CD4-positive, alpha-beta T cell treated with Interleukin-2 at 100 ng/mL for 4 hours (primary cell): ENCODE measurements around the gene ZNF407.
A peak's percentile ranks its signal among the peaks of the same experiment; 100 is the strongest.
"Not testable (repeated sequence)": the region's sequence is repeated elsewhere in the genome, so short reads cannot be mapped to it uniquely, and the experiment has no call there.

Source experiments
- DNase-seq: peaks from one replicate; pipeline ENCODE4 v3.0.0-alpha.2; 2020; ENCODE audit warnings: low spot score

ZNF407 gene, protein sequence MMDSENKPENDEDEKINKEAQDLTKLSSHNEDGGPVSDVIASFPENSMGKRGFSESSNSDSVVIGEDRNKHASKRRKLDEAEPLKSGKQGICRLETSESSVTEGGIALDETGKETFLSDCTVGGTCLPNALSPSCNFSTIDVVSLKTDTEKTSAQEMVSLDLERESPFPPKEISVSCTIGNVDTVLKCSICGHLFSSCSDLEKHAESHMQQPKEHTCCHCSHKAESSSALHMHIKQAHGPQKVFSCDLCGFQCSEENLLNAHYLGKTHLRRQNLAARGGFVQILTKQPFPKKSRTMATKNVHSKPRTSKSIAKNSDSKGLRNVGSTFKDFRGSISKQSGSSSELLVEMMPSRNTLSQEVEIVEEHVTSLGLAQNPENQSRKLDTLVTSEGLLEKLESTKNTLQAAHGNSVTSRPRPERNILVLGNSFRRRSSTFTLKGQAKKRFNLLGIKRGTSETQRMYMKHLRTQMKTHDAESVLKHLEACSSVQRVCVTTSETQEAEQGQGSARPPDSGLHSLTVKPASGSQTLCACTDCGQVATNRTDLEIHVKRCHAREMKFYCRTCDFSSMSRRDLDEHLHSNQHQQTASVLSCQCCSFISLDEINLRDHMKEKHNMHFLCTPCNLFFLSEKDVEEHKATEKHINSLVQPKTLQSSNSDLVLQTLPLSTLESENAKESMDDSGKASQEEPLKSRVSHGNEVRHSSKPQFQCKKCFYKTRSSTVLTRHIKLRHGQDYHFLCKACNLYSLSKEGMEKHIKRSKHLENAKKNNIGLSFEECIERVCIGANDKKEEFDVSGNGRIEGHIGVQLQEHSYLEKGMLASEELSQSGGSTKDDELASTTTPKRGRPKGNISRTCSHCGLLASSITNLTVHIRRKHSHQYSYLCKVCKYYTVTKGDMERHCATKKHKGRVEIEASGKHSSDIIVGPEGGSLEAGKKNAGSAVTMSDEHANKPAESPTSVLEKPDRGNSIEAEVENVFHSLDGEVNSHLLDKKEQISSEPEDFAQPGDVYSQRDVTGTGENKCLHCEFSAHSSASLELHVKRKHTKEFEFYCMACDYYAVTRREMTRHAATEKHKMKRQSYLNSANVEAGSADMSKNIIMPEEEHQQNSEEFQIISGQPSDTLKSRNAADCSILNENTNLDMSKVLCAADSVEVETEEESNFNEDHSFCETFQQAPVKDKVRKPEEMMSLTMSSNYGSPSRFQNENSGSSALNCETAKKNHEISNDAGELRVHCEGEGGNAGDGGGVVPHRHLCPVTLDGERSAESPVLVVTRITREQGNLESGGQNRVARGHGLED (N-terminal part only)

GRCh38 chr18:74597662-74598349 is at the start of gene ZNF407:
Gene ZNF407, plus strand, starts transcription at chr18:74597870. Its CDS starts 33,150 bp downstream, at chr18:74631020.
- peak; percentile 92 for DNase-seq

GRCh38 chr18:74549591-74550104 is 48.0 kb upstream of the ZNF407 start:
- no peak for DNase-seq

GRCh38 chr18:74550886-74551285 is 46.8 kb upstream of the ZNF407 start:
- no peak for DNase-seq

GRCh38 chr18:74551452-74551851 is 46.2 kb upstream of the ZNF407 start:
- no peak for DNase-seq

GRCh38 chr18:74551936-74552555 is 45.6 kb upstream of the ZNF407 start:
- DNase-seq, result peak; percentile 78

DNA sequence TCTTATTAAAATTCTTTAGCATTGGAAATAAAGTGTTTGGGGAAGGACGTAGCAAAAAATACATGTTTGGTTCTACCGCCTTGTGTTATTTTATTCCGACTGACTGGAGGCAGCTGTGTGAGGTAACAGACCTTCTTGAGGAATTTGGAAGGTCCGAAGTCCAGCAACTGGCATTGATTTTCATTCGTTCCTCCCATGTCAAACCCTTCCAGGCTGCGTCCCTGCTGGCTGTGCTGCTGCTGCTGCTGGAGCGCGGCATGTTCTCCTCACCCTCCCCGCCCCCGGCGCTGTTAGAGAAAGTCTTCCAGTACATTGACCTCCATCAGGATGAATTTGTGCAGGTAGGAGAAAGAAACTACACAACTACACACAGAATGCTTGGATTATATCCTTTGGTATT is 41.5 kb upstream of the ZNF407 start:
- no peak for DNase-seq

DNA sequence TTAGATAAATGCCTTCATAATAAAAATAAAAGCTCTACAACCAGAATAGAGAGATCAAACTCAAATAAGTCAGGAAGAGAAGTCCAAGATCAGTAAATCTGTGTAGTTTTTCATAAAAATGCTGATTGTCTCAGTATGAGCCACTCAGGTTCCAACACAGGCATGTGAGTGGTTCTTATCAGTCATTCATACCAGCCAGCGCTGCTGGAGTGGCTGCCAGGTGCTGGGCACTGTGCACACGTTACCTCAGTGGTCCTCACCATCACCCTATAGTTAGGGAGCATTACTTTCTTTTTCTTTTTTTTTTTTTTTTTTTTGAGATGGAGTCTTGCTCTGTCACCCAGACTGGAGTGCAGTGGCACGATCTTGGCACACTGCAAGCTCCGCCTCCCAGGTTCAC is 39.6 kb upstream of the ZNF407 start:
- DNase-seq, result no peak

GRCh38 chr18:74562131-74562730 is 35.4 kb upstream of the ZNF407 start:
- DNase-seq, result no peak

DNA sequence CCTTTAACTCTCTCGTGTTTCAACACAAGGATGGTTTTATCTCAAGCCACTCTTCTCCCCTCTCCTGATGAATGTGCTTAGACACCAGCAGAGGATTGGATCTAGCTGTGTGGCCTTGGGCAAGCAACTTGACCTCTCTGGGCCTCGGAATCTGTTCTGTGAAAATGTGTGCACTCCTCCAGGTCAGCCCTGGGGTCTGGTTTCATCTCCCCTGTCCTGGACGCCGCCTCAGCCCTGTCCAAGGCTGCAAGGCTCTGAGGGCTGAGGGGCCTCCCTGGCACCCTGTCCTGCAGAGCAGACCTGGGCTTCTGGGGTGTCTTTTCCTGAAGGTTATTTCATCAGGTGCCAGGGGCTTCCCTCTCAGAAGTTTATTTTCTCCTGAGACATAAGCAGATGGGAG is 34.9 kb upstream of the ZNF407 start:
- DNase-seq, result no peak

GRCh38 chr18:74563999-74564398 is 33.7 kb upstream of the ZNF407 start:
- DNase-seq, result no peak

DNA sequence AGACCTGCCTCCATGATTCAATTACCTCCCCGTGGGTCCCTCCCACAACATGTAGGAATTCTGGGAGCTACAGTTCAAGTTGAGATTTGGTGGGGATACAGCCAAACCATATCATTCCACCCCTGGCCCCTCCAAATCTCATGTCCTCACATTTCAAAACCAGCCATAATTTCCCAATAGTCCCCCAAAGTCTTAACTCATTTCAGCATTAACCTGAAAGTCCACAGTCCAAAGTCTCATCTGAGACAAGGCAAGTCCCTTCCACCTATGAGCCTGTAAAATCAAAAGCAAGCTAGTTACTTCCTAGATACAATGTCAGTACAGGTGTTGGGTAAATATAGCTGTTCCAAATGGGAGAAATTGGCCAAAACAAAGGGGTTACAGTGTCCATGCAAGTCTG is 32.5 kb upstream of the ZNF407 start:
- not testable (repeated sequence) for DNase-seq

DNA sequence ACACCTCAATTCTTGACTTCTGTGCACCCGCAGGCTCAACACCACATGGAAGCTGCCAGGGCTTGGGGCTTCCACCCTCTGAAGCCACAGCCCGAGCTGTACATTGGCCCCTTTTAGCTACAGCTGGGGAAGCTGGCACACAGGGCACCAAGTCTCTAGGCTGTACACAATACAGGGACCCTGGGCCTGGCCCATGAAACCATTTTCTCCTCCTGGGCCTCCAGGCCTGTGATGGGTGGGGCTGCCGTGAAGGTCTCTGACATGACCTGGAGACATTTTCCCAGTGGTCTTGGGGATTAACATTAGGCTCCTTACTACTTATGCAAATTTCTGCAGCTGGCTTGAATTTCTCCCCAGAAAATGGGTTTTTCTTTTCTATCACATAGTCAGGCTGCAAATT is 31.7 kb upstream of the ZNF407 start:
- not testable (repeated sequence) for DNase-seq

- no peak for DNase-seq
These were observed 29.8 kb upstream of the ZNF407 start for GRCh38 chr18:74567822-74568221.

DNA sequence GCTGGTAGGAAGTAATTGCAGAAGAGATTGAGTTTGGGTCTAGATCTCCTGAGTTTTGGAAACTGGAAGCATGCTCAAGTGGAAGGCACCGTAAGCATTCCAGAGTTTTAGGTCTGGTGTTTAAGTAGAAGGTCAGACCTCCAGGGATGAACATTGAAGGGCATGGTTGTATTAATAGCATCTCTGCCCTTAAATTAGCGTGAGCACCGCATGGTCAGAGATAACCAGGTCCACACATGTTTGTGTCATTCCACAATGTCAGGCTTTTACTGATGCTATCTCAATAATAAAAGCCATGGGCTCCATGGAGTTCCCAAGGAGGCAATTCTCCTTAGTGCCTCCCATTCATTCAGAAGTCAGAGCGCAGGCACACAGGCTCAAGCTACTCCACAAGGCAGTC is 28.3 kb upstream of the ZNF407 start:
- DNase-seq, result no peak

- no peak for DNase-seq
These were observed 27.4 kb upstream of the ZNF407 start for GRCh38 chr18:74570266-74570665.

DNA sequence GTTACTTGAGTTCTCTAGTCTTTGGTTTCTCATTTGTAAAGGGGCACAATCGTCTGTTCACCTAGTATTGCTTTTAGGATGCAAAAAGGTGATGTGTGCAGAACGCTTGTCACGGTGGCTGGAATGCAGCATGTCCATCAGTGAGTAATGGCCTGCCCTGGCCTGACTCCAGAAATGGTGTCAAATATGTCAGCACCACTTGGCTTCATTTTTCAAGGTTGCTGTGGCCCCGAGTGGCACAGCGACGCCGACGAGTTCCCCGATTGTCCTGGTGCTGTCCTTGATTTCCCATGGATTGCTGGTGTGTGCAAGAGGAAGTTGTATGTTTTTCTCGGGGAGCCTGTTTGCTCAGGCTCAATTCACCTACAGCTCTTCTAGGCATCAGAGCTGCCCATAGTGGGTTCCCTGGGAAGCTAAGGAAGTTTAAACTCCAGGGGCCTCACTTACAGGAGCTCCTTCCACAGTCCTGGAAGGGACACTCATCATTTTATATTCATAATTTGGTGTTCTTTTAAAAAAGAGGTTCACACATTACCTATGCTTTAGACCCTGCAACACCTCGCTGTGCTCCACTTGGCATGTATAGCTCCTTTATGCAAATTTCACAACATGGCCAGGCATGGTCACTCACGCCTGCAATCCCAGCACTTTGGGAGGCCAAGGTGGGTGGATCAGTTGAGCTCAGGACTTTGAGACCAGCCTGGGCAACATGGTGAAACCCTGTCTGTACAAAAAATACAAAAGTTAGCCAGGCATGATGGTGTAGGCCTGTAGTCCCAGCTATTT is 25.6 kb upstream of the ZNF407 start:
- DNase-seq, result no peak

DNA sequence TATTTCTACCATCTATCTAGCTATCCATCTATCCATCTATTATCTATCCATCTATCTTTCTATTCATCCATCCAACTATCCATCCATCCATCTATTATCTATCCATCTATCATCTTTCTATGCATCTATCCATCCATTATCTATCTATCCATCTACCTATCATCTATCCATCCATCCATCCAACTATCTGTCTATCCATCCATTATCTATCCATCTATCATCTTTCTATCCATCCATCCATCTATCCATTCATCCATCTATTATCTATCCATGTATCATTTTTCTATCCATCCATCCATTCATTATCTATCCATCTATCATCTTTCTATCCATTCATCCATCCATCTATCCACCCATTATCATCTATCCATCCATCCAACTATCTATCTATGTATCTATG is 24.6 kb upstream of the ZNF407 start:
- no peak for DNase-seq

GRCh38 chr18:74574916-74575315 is 22.8 kb upstream of the ZNF407 start:
- DNase-seq, result no peak

- DNase-seq, result no peak
These were observed 20.7 kb upstream of the ZNF407 start for GRCh38 chr18:74577019-74577418.
